ENCODE data around the gene TEX54.
A peak's percentile ranks its signal among the peaks of the same experiment; 100 is the strongest.
"Not testable (repeated sequence)": the region's sequence is repeated elsewhere in the genome, so short reads cannot be mapped to it uniquely, and the experiment has no call there.

Gene TEX54

DNA sequence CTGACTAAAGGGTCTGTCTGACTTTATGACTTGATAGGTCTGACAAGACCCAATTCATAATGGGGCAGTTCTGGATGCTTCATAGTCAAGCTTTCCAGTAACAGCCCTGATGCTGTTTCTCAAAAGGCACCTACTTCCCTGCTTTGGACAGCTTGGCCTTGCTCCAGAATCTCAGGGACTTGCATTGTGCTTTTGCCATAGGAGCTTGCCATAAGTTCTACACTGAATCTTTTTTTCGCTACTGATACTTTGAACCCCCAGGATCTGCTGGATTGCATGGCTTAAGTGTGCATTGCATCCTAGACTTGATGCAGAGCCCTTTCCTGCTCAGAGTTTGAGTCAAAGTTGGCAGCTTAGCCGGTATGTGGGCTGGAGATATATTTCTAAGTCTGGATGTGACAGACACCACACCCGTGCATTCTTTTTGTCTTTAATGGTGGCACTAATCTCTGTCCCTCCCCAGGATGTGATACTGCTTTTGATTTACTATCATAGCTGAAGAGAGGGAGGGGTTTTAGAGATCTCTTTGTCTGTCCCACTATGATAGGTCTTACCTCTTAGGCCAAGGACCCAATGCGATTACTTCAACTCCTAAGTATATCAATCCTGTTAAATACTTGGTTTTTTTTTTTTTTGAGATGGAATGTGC is 31.2 kb upstream of the TEX54 start:
- ChIA-PET CTCF (interaction anchor here (1.1 to 1.2 kb wide), 3 partner anchors 8 to 77 kb away, joined by 3 to 6 read pairs (median 5); partner anchors contain the start of genes SLC3A2 and TMEM179B), POLR2A (interaction anchor here (0.6 to 8.0 kb wide), 8 partner anchors 8 to 109 kb away, joined by 3 to 124 read pairs (median 7); partner anchors contain the start of genes SLC3A2, TMEM179B, WDR74 and ZBTB3)

DNA sequence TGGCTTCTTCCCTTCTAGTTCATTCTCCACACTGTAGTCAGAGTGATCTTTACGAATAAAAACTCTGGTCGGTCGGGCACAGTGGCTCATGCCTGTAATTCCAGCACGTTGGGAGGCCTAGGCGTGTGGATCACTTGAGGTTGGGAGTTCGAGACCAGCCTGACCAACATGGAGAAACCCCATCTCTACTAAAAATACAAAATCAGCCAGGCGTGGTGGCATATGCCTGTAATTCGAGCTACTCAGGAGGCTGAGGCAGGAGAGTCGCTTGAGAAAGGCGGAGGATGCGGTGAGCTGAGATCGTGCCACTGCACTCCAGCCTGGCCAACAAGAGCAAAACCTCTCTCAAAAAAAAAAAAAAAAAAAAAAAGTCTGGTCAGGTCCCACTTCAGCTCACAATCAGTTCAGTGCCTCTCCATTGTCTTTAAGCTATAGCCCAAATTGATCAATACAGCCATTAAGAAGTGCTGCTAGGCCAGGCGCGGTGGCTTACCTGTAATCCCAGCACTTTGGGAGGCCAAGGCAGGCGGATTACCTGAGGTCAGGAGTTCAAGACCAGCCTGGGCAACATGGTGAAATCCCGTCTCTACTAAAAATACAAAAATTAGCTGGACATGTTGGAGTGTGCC is 29.0 kb upstream of the TEX54 start:
- ChIA-PET CTCF (interaction anchor here (0.6 to 2.0 kb wide), 9 partner anchors 13 to 250 kb away, joined by 3 to 22 read pairs (median 3); partner anchors contain the start of genes SLC3A2 and STX5), POLR2A (interaction anchor here (0.7 to 8.0 kb wide), 16 partner anchors 10 to 209 kb away, joined by 3 to 124 read pairs (median 4); partner anchors contain the start of genes C11orf98, CSKMT, INTS5 and NXF1)
- DNase-seq (ENCODE audit: extremely low spot score), result not testable (repeated sequence)

More for the DNA sequence above, 31.2 kb upstream of the TEX54 start:
- TF ChIP-seq, protein P1, sequence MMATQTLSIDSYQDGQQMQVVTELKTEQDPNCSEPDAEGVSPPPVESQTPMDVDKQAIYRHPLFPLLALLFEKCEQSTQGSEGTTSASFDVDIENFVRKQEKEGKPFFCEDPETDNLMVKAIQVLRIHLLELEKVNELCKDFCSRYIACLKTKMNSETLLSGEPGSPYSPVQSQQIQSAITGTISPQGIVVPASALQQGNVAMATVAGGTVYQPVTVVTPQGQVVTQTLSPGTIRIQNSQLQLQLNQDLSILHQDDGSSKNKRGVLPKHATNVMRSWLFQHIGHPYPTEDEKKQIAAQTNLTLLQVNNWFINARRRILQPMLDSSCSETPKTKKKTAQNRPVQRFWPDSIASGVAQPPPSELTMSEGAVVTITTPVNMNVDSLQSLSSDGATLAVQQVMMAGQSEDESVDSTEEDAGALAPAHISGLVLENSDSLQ (IDR thresholded peaks at IDR 0.05), result no peak
- no peak for TF ChIP-seq HDGF (IDR thresholded peaks at IDR 0.05; ENCODE audit: borderline replicate concordance)
- DNase-seq (ENCODE audit: extremely low spot score), result no peak

DNA sequence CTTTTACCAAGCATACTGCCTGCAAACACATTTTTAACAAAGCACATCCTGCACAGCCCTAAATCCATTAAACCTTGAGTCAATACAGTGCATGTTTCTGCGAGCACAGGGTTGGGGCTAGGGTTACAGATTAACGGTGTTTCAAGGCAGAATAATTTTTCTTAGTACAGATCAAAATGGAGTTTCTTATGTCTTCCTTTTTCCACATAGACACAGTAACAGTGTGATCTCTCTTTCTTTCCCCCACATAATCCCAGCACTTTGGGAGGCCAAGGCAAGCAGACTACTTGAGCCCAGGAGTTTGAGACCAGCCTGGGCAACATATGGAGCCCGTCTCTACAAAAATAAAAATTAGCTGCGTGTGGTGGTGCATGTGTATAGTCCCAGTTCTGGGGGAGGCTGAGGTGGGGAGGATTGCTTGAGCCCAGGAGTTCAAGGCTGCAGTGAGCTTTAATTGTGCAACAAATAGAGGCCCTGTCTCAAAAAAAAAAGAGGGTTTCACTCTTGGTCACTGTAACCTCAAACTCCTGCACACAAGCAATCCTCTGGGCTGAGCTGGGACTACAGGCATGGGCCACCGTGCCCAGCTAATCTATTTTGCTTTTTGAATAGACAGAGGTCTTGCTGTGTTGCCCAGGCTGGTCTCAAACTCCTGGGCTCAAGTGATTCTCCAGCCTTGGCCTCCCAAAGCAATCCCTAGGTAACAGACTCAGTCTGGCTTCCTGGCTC is 28.4 kb upstream of the TEX54 start:
- ChIA-PET CTCF (interaction anchor here (0.6 to 2.0 kb wide), 4 partner anchors 14 to 145 kb away, joined by 3 to 22 read pairs (median 4); partner anchors contain the start of gene SLC3A2), POLR2A (interaction anchor here (0.7 to 8.0 kb wide), 9 partner anchors 10 to 208 kb away, joined by 3 to 124 read pairs (median 4); partner anchors contain the start of genes INTS5, SLC3A2, TAF6L and TMEM179B)
- no peak for TF ChIP-seq BHLHE40 (IDR thresholded peaks at IDR 0.05; ENCODE audit: borderline replicate concordance)
- no peak for TF ChIP-seq FOXA1 (IDR thresholded peaks at IDR 0.05)
- TF ChIP-seq NFRKB (IDR thresholded peaks at IDR 0.05), result no peak
- no peak for TF ChIP-seq ARNT (IDR thresholded peaks at IDR 0.05)
- TF ChIP-seq, protein P1 (IDR thresholded peaks at IDR 0.05), result no peak
- TF ChIP-seq FOXM1 (IDR thresholded peaks at IDR 0.05; ENCODE audit: borderline replicate concordance), result no peak
- no peak for TF ChIP-seq CTBP1 (IDR thresholded peaks at IDR 0.05; ENCODE audit: borderline replicate concordance)
- TF ChIP-seq ELF4 (IDR thresholded peaks at IDR 0.05), result no peak
- TF ChIP-seq L3MBTL2 (conservative IDR thresholded peaks at IDR 0.05), result no peak
- no peak for TF ChIP-seq TARDBP (IDR thresholded peaks at IDR 0.05)
- TF ChIP-seq SUZ12 (IDR thresholded peaks at IDR 0.05), result no peak
- DNase-seq (ENCODE audit: extremely low spot score), result no peak

DNA sequence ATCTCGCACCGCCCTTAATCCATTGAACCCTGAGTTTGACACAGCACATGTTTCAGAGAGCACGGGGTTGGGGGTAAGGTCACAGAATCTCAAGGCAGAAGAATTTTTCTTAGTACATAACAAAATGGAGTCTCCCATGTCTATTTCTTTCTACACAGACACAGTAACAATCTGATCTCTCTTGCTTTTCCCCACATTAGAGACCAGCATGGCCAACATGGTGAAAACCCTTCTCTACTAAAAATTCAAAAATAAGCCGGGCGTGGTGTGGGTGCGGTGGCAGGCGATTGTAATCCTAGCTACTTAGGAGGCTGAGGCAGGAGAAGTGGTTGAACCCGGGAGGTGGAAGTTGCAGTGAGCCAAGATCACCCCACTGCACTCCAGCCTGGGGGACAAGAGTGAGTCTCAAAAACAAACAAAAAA is 26.7 kb upstream of the TEX54 start:
- POLR2A ChIA-PET, result interaction anchor here (1.4 kb wide), 1 partner anchor 188 kb away, joined by 4 read pairs; the partner anchor contains the start of genes LBHD1 and UQCC3
- DNase-seq (ENCODE audit: extremely low spot score); CTCF ChIA-PET: not testable (repeated sequence)

DNA sequence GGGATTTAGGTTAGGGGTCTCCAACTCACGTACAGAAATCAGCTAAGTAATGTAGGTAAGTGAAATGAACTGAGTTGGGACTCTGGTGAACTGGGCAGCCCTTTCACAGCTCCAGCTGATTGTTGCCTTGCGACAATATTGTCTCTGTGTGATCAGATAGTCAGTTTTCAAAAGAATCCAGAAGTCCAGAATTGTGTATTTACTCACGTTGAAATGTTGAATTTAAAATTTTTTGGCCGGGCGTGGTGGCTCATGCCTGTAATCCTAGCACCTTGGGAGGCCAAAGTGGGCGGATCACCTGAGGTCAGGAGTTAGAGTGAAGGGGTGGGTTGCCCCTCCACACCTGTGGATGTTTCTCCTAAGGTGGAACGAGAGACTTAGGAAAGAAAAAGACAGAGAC is 25.6 kb upstream of the TEX54 start:
- TF ChIP-seq HDGF (IDR thresholded peaks at IDR 0.05; ENCODE audit: borderline replicate concordance) (no peak), L3MBTL2 (conservative IDR thresholded peaks at IDR 0.05) (no peak), SUZ12 (IDR thresholded peaks at IDR 0.05) (no peak), SP1 (IDR thresholded peaks at IDR 0.05) (no peak), ZNF384 (IDR thresholded peaks at IDR 0.05) (no peak), LEF1 (IDR thresholded peaks at IDR 0.05; ENCODE audit: borderline replicate concordance) (no peak), NFRKB (IDR thresholded peaks at IDR 0.05) (no peak), BHLHE40 (IDR thresholded peaks at IDR 0.05; ENCODE audit: borderline replicate concordance) (no peak), FOXK2 (IDR thresholded peaks at IDR 0.05) (no peak), ARNT (IDR thresholded peaks at IDR 0.05) (no peak), FOXM1 (IDR thresholded peaks at IDR 0.05; ENCODE audit: borderline replicate concordance) (no peak), FOXA1 (IDR thresholded peaks at IDR 0.05) (no peak), TARDBP (IDR thresholded peaks at IDR 0.05) (no peak), ELF4 (IDR thresholded peaks at IDR 0.05) (no peak)
- TF ChIP-seq, protein P1 (IDR thresholded peaks at IDR 0.05), result no peak
- POLR2A ChIA-PET, result interaction anchor here (0.8 to 9.9 kb wide), 10 partner anchors 17 to 267 kb away, joined by 3 to 331 read pairs (median 44); partner anchors contain the start of genes HNRNPUL2, SLC3A2, STX5 and TEX54
- CTCF ChIA-PET, result no interaction called here
- DNase-seq (ENCODE audit: extremely low spot score), result no peak

DNA sequence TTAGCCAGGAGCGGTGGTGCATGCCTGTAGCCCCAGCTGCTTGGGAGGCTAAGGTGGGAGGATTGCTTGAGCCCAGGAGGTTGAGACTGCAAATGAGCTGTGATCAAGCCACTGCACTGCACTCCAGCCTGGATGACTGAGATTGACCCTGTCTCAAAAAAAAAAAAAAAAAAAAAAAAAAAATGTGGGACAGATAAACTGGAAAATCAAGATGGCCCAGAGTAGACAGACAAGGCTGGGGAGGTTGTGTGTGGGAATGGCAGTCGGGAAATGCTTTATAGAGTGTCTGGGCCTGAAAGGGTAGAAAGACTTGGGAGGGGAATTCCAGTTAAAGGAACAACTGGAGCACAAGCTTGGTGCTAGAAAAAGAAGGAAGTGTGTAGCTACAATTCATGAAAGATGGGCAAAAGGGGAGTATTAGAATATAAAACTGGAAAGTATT is 24.9 kb upstream of the TEX54 start:
- TF ChIP-seq ZNF384 (IDR thresholded peaks at IDR 0.05), result peak; percentile 71
- TF ChIP-seq BHLHE40 (IDR thresholded peaks at IDR 0.05; ENCODE audit: borderline replicate concordance), result no peak
- no peak for DNase-seq (ENCODE audit: extremely low spot score)
- POLR2A ChIA-PET, result interaction anchor here (0.6 to 9.9 kb wide), 16 partner anchors 8 to 266 kb away, joined by 3 to 331 read pairs (median 24); partner anchors contain the start of genes HNRNPUL2, NXF1, SLC3A2 and STX5
- CTCF ChIA-PET, result no interaction called here
